Left lobe of liver (tissue), 2 donors: ENCODE results near the gene SNTA1. TPM values are rescaled to one million over a fixed set of nuclear protein-coding genes. Genes with fewer than 3 reads are reported as not detected.
"Not testable (repeated sequence)": the region's sequence is repeated elsewhere in the genome, so short reads cannot be mapped to it uniquely, and the experiment has no call there.

Experiments
- ATAC-seq: fragments of 200-7000 bp; cut with Tn5 transposase; one replicate; pipeline ENCODE4 v1.9.1; 2020; ENCODE audit warnings: mild to moderate bottlenecking, moderate library complexity
- DNase-seq: peaks from one replicate; pipeline ENCODE4 v3.0.0-alpha.2; 2020; ENCODE audit warnings: low spot score
- total RNA-seq: library from RNA; stranded (reverse); gene quantifications from one replicate; pipeline ENCODE4 v1.2.1, GENCODE V29; 2021
- donor health status: DM: no; HTN: no; CAD: no; lungs with moderate emphysema.
- donor health status: DM: no; HTN: yes; CAD: no.

SNTA1 gene
- total RNA-seq, 1 donor from 2014 or later = 12.1 TPM

DNA sequence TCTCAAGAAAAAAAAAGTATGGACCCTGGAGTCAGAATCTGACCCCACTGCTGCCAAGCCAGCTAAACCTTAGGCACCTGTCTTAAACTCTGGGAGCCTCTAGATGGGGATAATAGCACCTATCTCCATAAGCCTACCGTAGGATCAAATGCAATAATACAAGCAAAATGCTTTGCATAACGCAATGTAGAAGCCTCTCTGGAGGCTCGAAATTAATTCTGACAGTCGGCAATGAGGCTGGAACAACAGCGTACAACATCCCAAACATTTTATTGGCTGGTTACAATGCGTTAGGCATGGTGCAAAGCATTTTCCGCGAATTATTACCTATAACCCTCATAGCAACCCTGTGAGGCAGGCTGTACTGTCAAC lies 42.8 kb downstream of the SNTA1 start:
- DNase-seq (no peak), ATAC-seq (peak; percentile 81)

DNA sequence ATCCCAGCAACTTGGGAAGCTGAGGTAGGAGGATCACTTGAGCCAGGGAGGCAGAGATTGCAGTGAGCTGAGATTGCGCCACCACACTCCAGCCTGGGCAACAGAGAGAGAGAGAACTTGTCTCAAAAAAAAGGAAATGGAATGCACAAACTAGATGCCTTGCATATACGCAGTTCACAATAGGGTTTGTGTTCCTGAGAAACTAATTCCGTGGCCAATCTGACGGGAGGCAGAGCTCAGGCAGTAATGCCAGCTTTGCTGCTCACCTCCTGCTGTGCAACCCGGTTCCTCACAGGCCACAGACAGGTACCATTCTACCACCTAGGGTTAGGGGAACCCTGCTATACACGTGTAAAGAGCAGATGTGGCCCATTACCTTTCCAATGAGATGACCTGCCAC lies 43.6 kb downstream of the SNTA1 start:
- no peak for ATAC-seq
- DNase-seq = no peak

DNA sequence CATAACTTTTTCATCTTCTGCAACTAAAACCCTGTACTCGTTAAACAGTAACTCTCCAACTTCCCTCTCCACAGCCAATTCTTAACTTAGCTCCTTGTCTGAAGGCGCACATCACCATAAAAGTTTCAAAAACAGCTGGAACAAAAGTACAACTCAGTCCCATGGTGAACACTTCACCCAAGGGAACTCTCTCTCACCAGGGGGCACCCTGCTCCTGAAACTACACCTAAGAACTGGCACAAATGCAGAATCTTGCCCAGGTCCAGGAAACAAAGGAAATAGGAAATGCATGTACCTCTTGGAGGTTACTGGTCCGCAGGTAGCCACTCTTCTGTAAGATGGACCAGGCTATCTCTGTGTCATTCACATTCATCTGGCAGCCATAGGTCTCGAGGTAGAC lies 48.8 kb downstream of the SNTA1 start:
- ATAC-seq (no peak), DNase-seq (no peak)

GRCh38 chr20:33393609-33394008 lies 50.0 kb downstream of the SNTA1 start:
- DNase-seq (no peak), ATAC-seq (no peak)

DNA sequence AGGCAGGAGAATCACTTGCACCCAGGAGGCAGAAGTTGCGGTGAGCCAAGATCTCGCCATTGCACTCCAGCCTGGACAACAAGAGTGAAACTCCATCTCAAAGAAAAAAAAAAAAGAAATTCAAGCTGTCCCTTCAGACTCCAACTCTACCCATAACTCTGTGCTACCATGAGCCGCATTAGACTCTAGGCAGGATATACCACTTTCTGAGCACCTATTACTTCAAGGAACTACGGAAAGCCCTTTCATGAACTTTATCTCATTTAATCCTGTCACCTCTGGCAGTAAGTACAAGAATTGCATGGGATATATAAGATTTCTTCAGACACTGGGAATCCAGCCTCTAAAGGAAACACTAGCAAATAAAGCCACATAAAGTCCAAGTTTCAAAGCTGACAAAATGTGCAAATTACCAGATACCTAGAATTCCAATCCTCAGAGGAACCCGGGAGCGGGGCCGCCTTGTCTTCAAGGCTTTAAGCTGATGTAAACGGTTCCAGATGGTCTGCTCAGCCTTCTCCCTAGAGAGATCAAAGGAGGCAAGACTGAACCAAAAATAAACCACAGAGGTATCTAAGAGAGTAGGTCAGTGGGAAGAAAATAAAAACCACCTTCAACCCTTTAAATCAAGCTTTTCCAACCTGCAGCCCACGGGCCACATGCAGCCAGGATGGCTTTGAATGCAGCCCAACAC lies 51.7 kb downstream of the SNTA1 start:
- no peak for ATAC-seq
- no peak for DNase-seq

DNA sequence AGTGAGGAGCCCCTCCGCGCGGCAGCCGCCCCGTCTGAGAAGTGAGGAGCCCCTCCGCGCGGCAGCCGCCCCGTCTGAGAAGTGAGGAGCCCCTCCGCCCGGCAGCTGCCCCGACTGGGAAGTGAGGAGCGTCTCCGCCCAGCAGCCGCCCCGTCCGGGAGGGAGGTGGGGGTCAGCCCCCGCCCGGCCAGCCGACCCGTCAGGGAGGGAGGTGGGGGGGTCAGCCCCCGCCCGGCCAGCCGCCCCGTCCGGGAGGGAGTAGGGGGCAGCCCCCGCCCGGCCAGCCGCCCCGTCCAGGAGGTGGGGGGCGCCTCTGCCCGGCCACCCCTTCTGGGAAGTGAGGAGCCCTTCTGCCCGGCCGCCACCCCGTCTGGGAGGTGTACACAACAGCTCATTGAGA lies 54.2 kb downstream of the SNTA1 start:
- ATAC-seq, DNase-seq: not testable (repeated sequence)

- no peak for DNase-seq
- no peak for ATAC-seq
Observed at GRCh38 chr20:33388268-33388667, 55.3 kb downstream of the SNTA1 start.

GRCh38 chr20:33387177-33387576 lies 56.4 kb downstream of the SNTA1 start:
- ATAC-seq = no peak

DNA sequence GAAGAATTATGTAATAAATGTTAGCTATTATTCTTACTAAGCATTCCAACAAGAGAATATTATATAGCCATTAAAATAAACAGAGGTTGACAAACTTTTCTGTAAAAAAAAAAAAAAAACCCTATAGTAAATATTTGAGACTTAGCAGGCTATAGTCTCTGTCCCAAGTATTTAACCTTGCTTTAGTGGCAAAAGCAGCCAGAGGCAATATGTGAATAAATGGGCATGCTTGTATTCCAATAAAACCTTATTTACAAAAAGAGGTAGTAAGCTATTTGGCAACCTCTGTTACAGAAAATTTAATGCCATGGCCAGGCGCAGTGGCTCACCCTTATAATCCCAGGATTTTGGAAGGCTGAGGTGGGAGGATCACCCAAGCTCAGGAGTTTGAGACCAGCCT lies 56.9 kb downstream of the SNTA1 start:
- no peak for DNase-seq
- no peak for ATAC-seq

More at GRCh38 chr20:33387177-33387576, 56.4 kb downstream of the SNTA1 start:
- no peak for DNase-seq

DNA sequence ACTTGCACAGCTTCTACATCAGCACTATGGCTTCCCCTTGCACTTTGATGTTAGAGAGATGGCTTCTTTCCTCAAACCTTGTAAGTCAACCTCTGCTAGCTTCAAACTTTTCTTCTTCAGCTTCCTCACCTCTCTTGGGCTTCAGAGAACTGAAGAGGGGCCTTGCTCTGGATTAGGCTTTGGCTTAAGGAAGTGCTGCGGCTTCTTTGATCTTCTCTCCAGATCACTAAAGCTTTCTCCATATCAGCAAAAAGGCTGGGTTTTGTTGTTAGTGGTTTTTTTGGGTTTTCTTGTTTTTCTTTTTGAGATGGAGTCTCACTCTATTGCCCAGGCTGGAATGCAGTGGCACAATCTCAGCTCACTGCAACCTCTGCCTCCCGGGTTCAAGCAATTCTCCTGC lies 66.2 kb downstream of the SNTA1 start:
- DNase-seq = no peak
- no peak for ATAC-seq

- DNase-seq (no peak), ATAC-seq (peak; percentile 78)
Observed at GRCh38 chr20:33373735-33374605, 69.6 kb downstream of the SNTA1 start.

- ATAC-seq (peak; percentile 40), DNase-seq (no peak)
Observed at GRCh38 chr20:33372993-33373441, 70.5 kb downstream of the SNTA1 start.

GRCh38 chr20:33370291-33370690 lies 73.3 kb downstream of the SNTA1 start:
- ATAC-seq = no peak
- no peak for DNase-seq

GRCh38 chr20:33362898-33363297 lies 80.7 kb downstream of the SNTA1 start:
- DNase-seq (no peak), ATAC-seq (no peak)

DNA sequence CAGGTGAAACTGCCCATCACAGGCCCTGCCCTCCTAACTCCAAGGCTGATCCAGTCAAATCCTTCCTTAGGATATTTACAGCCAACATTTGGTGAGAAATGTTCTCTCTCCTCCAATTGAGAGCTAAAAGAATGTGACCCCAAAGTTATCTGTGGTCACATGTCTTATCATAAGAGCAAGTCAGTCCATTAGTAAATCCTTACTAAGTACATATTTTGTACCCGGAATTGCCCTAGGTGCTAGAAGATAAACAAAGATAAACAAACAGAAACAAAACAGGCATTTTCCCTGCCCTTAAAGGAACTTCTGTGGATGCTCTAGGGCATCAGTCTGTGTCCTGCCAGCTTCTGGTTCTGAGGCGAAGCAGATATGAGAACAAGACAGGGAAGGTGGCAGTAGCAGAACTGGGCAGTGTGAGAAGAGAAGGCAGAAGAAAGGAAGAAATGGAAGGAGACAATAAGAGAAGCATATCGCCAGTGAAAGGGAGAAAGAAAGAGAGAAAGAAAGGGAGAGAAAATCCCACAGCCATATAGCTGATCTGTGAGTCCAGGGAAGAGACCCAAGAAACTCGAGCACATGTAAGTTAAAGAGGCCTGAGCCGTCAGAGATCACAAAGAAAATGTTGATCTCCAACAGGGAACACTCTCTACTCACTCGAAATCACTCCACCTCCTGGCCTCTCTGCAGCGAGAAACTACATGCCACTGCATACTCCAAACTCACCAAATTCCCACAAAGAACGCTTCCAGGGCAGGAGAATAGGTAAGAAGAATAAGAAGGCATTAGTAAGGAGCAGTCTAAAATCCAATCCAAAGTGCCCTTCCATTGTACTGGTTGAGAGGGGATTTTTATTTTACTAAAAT lies 83.9 kb downstream of the SNTA1 start:
- no peak for DNase-seq
- no peak for ATAC-seq

Other genes with a start within 250 kb of the SNTA1 start
- gene BPIFA3, start 226.4 kb downstream of the SNTA1 start, total RNA-seq = not detected
- gene BPIFA1, start 207.8 kb downstream of the SNTA1 start, total RNA-seq = not detected
- 0.18 TPM for gene BPIFB1, start 160.5 kb downstream of the SNTA1 start, total RNA-seq
- gene CDK5RAP1, start 42.2 kb downstream of the SNTA1 start, total RNA-seq = 17.0 TPM
- 5.7 TPM for gene CBFA2T2, start 46.3 kb upstream of the SNTA1 start, total RNA-seq
- not detected for gene C20orf144, start 218.6 kb upstream of the SNTA1 start, total RNA-seq
- gene ACTL10, start 223.2 kb upstream of the SNTA1 start, total RNA-seq = 0.20 TPM
- gene NECAB3, start 230.7 kb upstream of the SNTA1 start, total RNA-seq = 19.9 TPM
- gene E2F1, start 242.6 kb upstream of the SNTA1 start, total RNA-seq = 0.60 TPM